IPS-18c (cell line): ENCODE results near the gene EDC3.
A peak's percentile ranks its signal among the peaks of the same experiment; 100 is the strongest.

ENCODE experiments used
- H3K4me3 ChIP-seq: 2 replicates; pipeline ENCODE4 v1.7.0; 2013; ENCODE audit warnings: low read depth, mild to moderate bottlenecking, low read length, moderate library complexity; ENCODE audit not compliant: insufficient read depth
- H3K9me3 ChIP-seq: one replicate; pipeline ENCODE4 v1.6.1; 2013; ENCODE audit warnings: mild to moderate bottlenecking, low read length, moderate library complexity; ENCODE audit not compliant: control insufficient read depth, insufficient read depth

Gene EDC3

GRCh38 chr15:74620636-74621545 is 74.9 kb downstream of the EDC3 start:
- H3K9me3 ChIP-seq, result no peaks in the 10 kb centered on the region
- no peak overlapping the region for H3K4me3 ChIP-seq

- Histone ChIP-seq H3K4me3 (no peak overlapping the region), H3K9me3 (no peaks in the 10 kb centered on the region)
Observed at GRCh38 chr15:74619916-74620635, 75.7 kb downstream of the EDC3 start.

DNA sequence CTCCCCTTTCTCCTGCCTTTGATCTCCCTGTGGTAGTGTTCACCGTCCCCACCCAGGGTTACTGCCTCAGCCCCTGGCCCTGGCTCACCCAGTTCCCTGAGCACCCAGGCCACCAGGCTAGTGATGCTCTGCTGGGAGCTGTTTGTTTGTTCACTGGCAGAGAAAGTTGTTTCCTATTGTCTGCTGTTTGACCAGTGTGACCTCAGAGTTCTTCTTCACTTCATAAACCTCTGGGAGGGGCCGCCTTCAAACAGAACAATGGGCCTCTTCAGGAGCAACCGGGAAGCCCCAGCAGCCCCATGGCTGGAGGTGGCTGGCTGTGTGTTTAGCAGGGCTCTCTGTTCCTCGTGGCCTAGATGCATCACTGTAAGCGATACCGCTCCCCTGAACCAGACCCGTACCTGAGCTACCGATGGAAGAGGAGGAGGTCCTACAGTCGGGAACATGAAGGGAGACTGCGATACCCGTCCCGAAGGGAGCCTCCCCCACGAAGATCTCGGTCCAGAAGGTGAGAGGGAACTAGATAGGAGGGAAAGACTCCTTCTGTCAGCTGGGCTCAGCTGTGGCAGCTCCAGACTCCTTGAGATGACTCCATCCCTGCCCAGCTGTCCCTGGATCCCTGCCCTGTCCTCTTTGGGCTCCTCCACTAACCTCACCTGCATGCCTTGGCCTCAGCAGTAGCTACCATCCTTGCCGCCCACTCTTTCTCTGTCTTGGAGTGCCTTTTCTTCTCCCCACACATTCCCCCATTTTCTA is 76.8 kb downstream of the EDC3 start:
- no peak overlapping the region for H3K4me3 ChIP-seq
- H3K9me3 ChIP-seq, result no peaks in the 10 kb centered on the region

DNA sequence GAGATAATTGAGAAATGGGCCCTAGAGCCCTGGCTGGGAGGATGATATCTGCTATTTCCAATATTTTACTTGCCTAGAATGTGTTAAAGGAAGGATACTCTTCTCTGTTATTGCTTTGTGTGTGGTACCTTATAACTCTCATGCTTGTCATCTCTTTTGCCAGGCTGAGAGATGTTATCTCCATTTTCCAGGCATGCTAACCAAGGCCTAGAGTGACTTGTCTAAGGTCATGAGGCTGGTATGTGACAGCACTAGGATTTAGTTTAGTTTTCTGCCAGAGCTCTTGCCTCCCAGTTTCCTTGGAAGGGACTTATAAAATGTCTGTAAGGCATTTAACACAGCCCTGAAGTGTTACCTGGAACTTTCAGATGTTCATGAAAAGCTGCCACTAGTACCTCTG is 78.8 kb downstream of the EDC3 start:
- Histone ChIP-seq H3K9me3 (no peaks in the 10 kb centered on the region), H3K4me3 (peak overlapping the region; percentile 91; the same call in 1 of the 2 replicates)

DNA sequence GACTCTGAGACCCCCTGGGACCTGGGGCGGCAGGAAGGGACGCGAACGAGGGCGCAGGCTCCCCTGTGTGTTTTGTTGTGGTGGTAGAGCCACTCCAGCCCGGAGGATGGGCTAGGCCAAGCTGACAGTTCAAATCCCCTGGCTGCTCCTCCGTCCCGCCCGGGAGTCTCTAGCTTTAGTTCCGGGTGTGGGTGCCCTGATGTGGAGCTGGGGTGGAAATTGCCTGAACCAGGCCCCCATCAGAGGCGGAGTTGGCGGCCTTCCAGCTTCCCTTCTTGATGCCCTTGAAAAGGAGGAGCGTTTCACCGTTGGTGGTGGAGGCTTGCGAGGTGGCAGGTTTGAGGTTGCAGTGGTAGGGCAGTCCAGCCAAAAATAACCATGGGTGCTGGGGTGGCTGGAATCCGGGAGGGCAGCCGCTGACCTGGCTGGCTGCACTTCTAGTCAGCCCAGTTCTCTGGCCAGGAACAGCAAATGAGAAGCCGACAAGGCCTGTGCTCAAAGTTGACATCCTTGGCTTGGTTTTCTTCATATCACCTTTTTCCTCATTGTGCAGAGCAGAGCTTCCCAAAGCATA is 79.4 kb downstream of the EDC3 start:
- no peaks in the 10 kb centered on the region for H3K9me3 ChIP-seq

DNA sequence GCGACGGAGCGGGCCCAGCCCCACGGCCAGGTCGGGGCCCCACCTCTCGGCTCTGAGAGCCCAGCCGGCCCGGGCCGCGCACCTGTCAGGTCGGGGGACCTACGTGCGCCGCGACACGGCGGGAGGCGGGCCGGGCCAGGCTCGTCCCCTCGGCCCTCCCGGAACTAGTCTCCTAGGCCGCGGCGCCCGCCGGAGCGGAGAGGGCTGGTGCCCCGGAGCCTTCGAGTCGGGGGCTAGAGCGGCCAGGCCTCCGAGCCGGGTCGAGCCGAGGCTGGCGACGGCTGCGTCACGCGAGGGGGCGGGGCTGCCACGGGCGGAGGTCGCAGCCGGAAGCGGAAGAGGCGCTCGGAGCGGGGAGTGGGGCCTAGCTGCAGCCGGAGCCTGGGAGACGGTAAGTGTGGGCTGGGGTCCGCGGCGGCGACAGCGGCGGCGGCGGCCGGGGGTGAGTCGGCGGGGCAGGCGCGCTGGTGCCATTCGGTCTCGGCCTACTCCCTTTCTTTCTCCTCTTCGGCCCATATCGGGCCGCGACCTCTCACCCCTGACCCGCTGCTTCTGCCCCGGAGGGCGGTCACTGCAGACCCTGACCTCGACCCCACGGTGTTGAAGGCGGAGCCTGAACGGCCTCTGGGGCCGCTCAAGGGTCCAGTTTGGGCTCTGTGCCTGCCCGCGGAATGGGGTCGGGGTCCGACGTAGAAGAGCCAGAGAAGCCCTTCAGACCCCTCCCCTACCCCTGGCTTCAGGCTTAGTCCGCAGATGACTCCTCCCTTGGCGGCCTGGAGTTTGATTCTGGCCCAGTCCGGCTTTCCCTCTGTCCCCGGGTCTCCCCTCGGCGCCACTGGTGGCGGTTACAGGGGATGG is 80.1 kb downstream of the EDC3 start, which contains the start of gene CLK3:
Gene CLK3 (plus strand): TSS at position 329 of the 858 bp plus-strand sequence. CDS start 3,361 bp downstream, outside the sequence.
- no peaks in the 10 kb centered on the region for H3K9me3 ChIP-seq
- H3K4me3 ChIP-seq, result peak within 1 kb of the TSS; percentile 91

More for the DNA sequence above, 79.4 kb downstream of the EDC3 start:
- peak overlapping the region; percentile 91 for H3K4me3 ChIP-seq

- peak overlapping the region; percentile 91 for H3K4me3 ChIP-seq
- H3K9me3 ChIP-seq, result no peaks in the 10 kb centered on the region
Observed at GRCh38 chr15:74614744-74615507, 80.9 kb downstream of the EDC3 start.

DNA sequence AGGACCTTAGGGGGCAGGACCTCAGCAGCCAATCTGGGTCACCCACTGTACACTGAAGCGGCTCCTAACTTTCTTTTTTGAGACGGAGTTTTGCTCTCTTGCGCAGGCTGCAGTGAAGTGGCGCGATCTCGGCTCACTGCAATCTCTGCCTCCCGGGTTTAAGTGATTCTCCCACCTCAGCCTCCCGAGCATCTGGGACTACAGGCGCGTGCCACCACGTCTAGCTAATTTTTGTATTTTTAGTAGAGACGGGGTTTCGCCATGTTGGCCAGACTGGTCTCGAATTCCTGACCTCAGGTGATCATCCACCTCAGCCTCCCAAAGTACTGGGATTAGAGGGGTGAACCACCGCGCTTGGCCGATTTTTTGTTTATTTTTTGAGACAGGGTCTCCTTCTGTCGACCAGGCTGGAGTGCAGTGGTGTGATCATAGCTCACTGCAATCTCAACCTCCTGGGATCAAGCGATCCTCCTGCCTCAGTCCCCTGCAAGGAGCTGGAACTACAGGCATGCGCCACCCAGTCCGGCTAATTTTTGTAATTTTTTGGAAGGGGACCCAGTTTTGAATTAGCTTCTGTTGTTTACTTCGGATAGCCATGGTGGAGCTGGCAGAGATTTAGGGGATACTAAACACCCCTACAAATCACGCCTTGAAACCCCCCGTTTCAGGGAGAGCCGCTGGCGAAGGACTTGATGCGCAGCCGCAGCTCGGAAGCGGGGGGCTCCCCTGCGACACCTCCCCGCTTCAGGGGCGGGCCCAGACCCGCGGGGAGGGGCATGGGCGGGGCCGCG is 81.7 kb downstream of the EDC3 start:
- Histone ChIP-seq H3K9me3 (no peaks in the 10 kb centered on the region), H3K4me3 (peak overlapping the region; percentile 91)

GRCh38 chr15:74613089-74613952 is 82.5 kb downstream of the EDC3 start:
- Histone ChIP-seq H3K9me3 (no peaks in the 10 kb centered on the region), H3K4me3 (no peak overlapping the region)

- H3K9me3 ChIP-seq, result no peaks in the 10 kb centered on the region
- H3K4me3 ChIP-seq, result no peak overlapping the region
Observed at GRCh38 chr15:74612677-74613076, 83.1 kb downstream of the EDC3 start.

DNA sequence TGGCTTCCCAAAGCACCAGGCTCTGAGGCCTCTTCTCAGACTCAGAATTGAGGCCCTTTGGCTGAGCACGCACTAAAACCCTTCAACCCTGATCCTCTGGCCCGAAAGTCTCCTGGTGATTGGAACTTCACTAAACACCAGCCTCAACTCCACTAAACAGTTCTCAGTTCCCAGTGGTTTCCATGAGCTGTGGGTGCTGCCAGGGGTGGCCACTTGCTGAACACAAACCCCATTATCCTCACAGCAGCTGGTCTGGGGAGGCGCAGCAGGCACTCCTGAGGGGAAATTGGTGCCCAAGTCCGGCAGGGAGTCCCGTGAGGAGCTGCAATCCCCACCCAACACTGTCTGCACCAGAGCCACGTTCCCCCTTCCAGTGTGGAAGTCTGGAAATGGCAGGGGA is 84.0 kb downstream of the EDC3 start:
- Histone ChIP-seq H3K9me3 (no peaks in the 10 kb centered on the region), H3K4me3 (no peak overlapping the region)

- H3K4me3 ChIP-seq, result no peak overlapping the region
- H3K9me3 ChIP-seq, result no peaks in the 10 kb centered on the region
Observed at GRCh38 chr15:74611341-74611740, 84.5 kb downstream of the EDC3 start.

DNA sequence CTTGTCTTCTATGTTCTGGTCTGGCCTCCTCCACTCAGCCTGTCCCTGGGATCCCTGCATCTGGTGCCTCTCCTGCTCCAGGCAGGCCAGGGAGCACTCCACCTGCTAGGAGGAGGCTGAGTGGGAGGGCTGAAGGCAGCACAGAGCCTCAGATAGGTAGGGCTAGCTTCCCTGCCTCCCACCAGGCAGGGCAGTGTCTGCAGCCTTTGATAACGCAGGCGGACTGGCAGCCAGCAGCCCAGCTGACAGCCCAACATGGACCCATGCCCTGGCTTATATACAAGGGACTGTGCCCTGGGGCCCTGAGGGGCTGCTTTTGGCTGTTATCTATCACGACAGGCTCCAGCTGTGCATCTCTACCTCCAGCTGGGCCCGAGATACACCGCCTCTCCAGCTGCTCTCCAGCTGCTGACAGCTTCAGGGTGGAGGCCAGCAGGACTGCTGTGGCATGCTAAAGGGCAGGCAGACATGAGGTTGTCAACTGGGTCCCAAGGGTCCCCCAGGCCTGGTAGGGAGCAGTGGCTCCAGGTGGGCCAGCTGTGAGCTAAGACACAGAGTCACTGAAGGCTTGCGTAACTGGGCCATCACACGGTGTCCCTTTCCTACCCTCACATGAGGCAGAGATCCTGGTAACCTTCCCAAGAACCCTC is 85.4 kb downstream of the EDC3 start:
- no peaks in the 10 kb centered on the region for H3K9me3 ChIP-seq
- no peak overlapping the region for H3K4me3 ChIP-seq

GRCh38 chr15:74609938-74610301 is 85.9 kb downstream of the EDC3 start:
- Histone ChIP-seq H3K4me3 (no peak overlapping the region), H3K9me3 (no peaks in the 10 kb centered on the region)
